OCI-LY1 (cell line): ENCODE measurements around the gene PSAP.

Experiments
- H2AFZ ChIP-seq: fragments of 200-600 bp; sonication (generic), shearing (Covaris generic); 2 replicates; pipeline ENCODE4 v1.6.0; 2014; ENCODE audit warnings: antibody characterized with exemption, mild to moderate bottlenecking, low read length
- H3F3A ChIP-seq: fragments of 200-600 bp; sonication (generic), shearing (Covaris generic); 2 replicates; pipeline ENCODE4 v1.6.0; 2014; ENCODE audit warnings: mild to moderate bottlenecking, antibody characterized with exemption, low read length, moderate library complexity; ENCODE audit not compliant: insufficient read depth
- H3K27ac ChIP-seq: fragments of 200-600 bp; sonication (generic); 2 replicates; pipeline ENCODE4 v1.5.1; 2014; ENCODE audit warnings: low read length, mixed run types, mild to moderate bottlenecking, low read depth; ENCODE audit not compliant: poor library complexity, severe bottlenecking
- H3K27me3 ChIP-seq: fragments of 200-600 bp; sonication (generic); 2 replicates; pipeline ENCODE4 v1.6.0; 2014; ENCODE audit warnings: antibody characterized with exemption, mild to moderate bottlenecking, low read length, moderate library complexity; ENCODE audit not compliant: insufficient read depth
- H3K36me3 ChIP-seq: fragments of 200-600 bp; sonication (generic); 2 replicates; pipeline ENCODE4 v1.6.1; 2014; ENCODE audit warnings: mild to moderate bottlenecking, antibody characterized with exemption, low read length, moderate library complexity, mixed read lengths; ENCODE audit not compliant: insufficient read depth
- H3K4me1 ChIP-seq: fragments of 200-600 bp; sonication (generic); 2 replicates; pipeline ENCODE4 v1.5.1; 2014; ENCODE audit warnings: mild to moderate bottlenecking, low read length, moderate library complexity; ENCODE audit not compliant: insufficient read depth, severe bottlenecking
- H3K4me2 ChIP-seq: fragments of 200-600 bp; sonication (generic), shearing (Covaris generic); 2 replicates; pipeline ENCODE4 v1.6.1; 2014; ENCODE audit warnings: low read length
- H3K4me3 ChIP-seq: fragments of 200-600 bp; sonication (generic); 2 replicates; pipeline ENCODE4 v1.5.1; 2014; ENCODE audit warnings: low read length, low read depth, mild to moderate bottlenecking, mixed read lengths; ENCODE audit not compliant: poor library complexity, severe bottlenecking
- H3K79me2 ChIP-seq: fragments of 200-600 bp; shearing (Covaris generic); 2 replicates; pipeline ENCODE4 v1.6.1; 2016; ENCODE audit warnings: mixed run types, low read length, mixed read lengths; ENCODE audit not compliant: insufficient read depth
- H3K9ac ChIP-seq: fragments of 200-600 bp; sonication (generic), shearing (Covaris generic); 2 replicates; pipeline ENCODE4 v1.6.1; 2014; ENCODE audit warnings: mild to moderate bottlenecking, low read length, mixed read lengths
- H3K9me2 ChIP-seq: fragments of 200-600 bp; sonication (generic), shearing (Covaris generic); 2 replicates; pipeline ENCODE4 v1.6.1; 2014; ENCODE audit warnings: low read depth, mild to moderate bottlenecking, low read length, mixed read lengths
- H3K9me3 ChIP-seq: fragments of 200-600 bp; shearing (Covaris generic); 2 replicates; pipeline ENCODE4 v1.6.1; 2014; ENCODE audit warnings: low read length, mixed read lengths
- H4K20me1 ChIP-seq: fragments of 200-600 bp; sonication (generic), shearing (Covaris generic); 2 replicates; pipeline ENCODE4 v1.6.0; 2016; ENCODE audit warnings: mild to moderate bottlenecking, low read length; ENCODE audit not compliant: insufficient read depth
- EZH2 ChIP-seq: fragments of 200-600 bp; sonication (generic), shearing (Covaris generic); IDR thresholded peaks from 2 replicates; pipeline ENCODE4 v1.8.0; 2017; ENCODE audit warnings: borderline replicate concordance, mixed run types, mild to moderate bottlenecking, antibody characterized with exemption, low read length, moderate library complexity, mixed read lengths
- TF ChIP-seq, protein P1 (sequence below): fragments of 200-600 bp; sonication (generic), shearing (Covaris generic); IDR thresholded peaks from 2 replicates; pipeline ENCODE4 v1.5.1; 2017; ENCODE audit warnings: mild to moderate bottlenecking, antibody characterized with exemption, low read length, moderate library complexity, mixed read lengths

PSAP gene

DNA sequence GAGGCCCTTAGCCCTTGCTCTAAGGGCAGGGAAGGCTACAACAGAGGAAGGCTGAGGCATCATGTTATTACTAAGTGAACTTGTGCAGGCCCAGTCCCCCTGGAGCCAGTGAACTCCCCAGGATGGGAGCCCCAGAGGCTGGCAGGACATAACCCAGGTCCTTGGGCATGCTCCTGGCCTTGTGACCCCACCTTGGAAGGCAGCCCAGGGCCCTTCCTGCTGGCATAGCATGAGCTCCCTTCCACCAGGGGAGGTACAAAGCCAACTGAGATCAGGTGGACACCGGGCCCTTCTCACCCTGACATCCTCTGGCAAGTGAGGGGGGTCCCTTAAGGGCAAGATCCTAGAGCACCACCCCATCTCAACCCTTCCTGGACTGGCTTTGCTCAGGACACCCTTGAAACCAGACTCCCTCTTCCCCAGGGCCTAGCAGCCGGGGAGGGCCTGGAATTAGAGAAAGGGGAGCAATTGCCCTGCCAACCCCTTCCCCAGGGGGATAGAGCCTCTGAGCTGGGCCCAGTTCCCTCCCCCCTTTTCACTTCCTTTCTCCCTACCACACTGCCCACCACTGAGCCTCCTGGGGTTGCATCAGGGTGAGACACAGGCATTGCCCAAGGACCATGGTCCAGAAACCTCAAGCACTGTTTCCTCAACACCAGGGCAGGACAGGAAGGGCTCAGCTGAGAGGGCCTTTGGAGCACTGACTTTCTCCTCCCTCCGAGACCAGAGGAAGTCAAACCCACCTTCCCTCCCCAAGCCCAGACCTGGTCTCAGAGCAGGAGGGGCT is 75.9 kb downstream of the PSAP start:
- Histone ChIP-seq H3K79me2 (no peaks in the 10 kb centered on the region), H3K27me3 (no peaks in the 10 kb centered on the region; the same call in 1 of the 2 replicates), H4K20me1 (no peaks in the 10 kb centered on the region), H3F3A (no peaks in the 10 kb centered on the region), H3K9ac (no peak overlapping the region), H3K4me1 (peaks cover 15% of the 10 kb centered on the region), H3K9me3 (no peaks in the 10 kb centered on the region), H3K4me3 (no peak overlapping the region), H3K27ac (no peak overlapping the region), H3K4me2 (no peak overlapping the region), H2AFZ (no peak overlapping the region), H3K36me3 (no peaks in the 10 kb centered on the region), H3K9me2 (no peaks in the 10 kb centered on the region)
- TF ChIP-seq, protein P1, sequence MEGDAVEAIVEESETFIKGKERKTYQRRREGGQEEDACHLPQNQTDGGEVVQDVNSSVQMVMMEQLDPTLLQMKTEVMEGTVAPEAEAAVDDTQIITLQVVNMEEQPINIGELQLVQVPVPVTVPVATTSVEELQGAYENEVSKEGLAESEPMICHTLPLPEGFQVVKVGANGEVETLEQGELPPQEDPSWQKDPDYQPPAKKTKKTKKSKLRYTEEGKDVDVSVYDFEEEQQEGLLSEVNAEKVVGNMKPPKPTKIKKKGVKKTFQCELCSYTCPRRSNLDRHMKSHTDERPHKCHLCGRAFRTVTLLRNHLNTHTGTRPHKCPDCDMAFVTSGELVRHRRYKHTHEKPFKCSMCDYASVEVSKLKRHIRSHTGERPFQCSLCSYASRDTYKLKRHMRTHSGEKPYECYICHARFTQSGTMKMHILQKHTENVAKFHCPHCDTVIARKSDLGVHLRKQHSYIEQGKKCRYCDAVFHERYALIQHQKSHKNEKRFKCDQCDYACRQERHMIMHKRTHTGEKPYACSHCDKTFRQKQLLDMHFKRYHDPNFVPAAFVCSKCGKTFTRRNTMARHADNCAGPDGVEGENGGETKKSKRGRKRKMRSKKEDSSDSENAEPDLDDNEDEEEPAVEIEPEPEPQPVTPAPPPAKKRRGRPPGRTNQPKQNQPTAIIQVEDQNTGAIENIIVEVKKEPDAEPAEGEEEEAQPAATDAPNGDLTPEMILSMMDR = no peak
- no peak for TF ChIP-seq EZH2

- peak within 1 kb of the TSS; percentile 52 for H3K4me3 ChIP-seq
- TF ChIP-seq, protein P1 = peak; percentile 66
- no peak for TF ChIP-seq EZH2
These were observed 77.7 kb downstream of the PSAP start, which contains the start of gene VSIR for GRCh38 chr10:71773221-71773971. Gene VSIR, minus strand, starts transcription at chr10:71773520. Its CDS starts 81 bp downstream, at chr10:71773439.

GRCh38 chr10:71772832-71773220 is 78.2 kb downstream of the PSAP start:
- H3K9me3 ChIP-seq = no peaks in the 10 kb centered on the region
- peaks cover 29% of the 10 kb centered on the region for H3K4me1 ChIP-seq
- H3K27me3 ChIP-seq = no peaks in the 10 kb centered on the region; the same call in 1 of the 2 replicates
- no peaks in the 10 kb centered on the region for H3K79me2 ChIP-seq
- TF ChIP-seq, protein P1 = no peak
- TF ChIP-seq EZH2 = no peak
- no peaks in the 10 kb centered on the region for H4K20me1 ChIP-seq
- H3K4me2 ChIP-seq = peak overlapping the region; percentile 86
- H3K36me3 ChIP-seq = no peaks in the 10 kb centered on the region
- H3K27ac ChIP-seq = no peak overlapping the region
- H3F3A ChIP-seq = no peaks in the 10 kb centered on the region
- no peak overlapping the region for H2AFZ ChIP-seq
- peak overlapping the region; percentile 52 for H3K4me3 ChIP-seq
- peak overlapping the region; percentile 33; the same call in 1 of the 2 replicates for H3K9ac ChIP-seq
- H3K9me2 ChIP-seq = no peaks in the 10 kb centered on the region

More at GRCh38 chr10:71773221-71773971, 77.7 kb downstream of the PSAP start, which contains the start of gene VSIR:
- Histone ChIP-seq H3K4me2 (peak within 1 kb of the TSS; percentile 86), H3K36me3 (no peaks in the 10 kb centered on the region), H2AFZ (no peak within 1 kb of the TSS), H3K9ac (peak within 1 kb of the TSS; percentile 55), H3K27ac (no peak within 1 kb of the TSS), H3K9me3 (no peaks in the 10 kb centered on the region), H3F3A (no peaks in the 10 kb centered on the region), H3K4me1 (peaks cover 29% of the 10 kb centered on the region), H4K20me1 (no peaks in the 10 kb centered on the region), H3K27me3 (no peaks in the 10 kb centered on the region; the same call in 1 of the 2 replicates), H3K79me2 (no peaks in the 10 kb centered on the region), H3K9me2 (no peaks in the 10 kb centered on the region)
